Activated gamma-delta T cell (primary cell): ENCODE measurements around the gene ARHGEF6.

Experiments
- DNase-seq: peaks from one replicate; lab custom pipeline; 2025; lab: John Stamatoyannopoulos, UW

The ARHGEF6 gene

GRCh38 chrX:136745215-136746173, 35.2 kb downstream of the ARHGEF6 start:
- DNase-seq, result no peak

DNA sequence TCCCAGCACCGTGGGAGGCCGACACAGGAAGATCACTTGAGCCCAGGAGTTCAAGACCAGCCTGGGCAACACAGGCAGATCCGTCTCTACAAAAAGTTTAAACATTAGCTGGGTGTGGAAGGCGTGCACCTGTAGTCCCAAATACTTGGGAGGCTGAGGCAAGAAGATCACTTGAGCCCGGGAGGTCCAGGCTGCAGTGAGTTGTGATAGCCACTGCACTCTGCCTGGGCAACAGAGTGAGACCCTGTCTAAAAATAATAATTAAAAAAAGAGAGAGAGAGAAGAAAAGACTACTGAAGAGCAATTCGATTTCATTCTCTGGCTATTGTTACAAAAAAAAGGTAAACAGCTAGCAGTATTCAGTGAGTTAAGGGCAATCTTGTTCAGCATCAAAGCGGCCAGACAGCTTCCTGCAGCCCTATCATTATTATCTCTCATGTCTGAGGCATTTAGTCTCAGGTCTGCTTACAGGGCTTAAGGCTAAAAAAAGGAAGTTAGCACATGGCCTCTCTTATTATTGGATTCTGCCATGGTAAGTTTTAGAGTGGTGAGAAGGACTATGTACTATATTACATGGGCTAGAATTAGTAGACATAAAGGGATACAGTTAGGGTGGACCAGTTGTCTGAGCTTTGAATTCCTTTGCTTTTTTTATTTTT, 37.9 kb downstream of the ARHGEF6 start:
- no peak for DNase-seq

DNA sequence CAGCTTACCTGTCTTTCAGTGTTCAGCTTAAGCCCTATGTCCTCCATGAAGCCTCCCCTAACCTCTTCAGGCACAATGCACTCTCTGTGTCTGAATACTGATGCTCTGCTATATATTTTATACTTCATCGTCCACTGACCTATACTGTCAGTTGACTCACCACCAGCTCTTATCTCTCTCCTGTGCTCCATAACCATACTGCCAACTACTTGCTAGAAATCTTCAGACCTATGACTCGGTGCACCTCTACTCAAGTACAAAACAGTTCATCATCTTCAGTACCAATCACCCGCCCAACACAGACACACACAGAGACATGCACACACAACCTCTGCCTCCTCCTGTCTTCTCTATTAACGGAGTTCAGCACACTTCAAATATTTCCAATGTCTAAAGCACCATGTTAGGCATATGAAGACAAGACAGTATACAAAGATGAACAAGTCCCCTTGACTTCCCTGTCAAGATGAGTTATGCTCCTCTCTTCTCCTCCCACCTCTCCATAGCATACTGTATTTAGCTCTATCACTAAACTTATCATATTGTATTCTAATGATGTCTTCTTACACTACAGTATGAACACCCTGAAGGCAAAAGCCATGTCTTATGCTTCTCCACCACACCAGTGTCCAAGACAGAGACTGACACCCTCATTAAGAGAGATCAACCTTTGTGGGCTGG, 42.5 kb downstream of the ARHGEF6 start:
- no peak for DNase-seq

DNA sequence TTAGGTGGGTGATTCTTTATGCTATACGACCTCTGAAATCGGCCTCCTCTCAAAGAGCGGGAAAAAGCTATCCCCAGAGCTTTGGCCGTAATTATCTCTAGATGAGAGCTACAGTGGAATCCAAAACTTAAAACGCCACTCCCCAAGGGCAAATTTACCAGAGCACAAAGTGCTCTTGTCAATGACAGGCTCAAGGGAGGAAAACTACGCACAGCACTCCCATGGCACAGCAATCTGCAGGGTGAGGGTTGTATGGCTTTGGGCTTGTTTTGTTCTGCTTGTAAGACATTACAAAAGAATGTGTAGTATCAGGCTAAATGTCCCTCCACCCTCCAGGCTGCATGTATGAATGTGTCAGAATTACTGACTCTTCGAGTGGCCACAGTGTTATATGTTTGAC, 44.0 kb downstream of the ARHGEF6 start:
- DNase-seq, result no peak

- DNase-seq, result no peak
These were observed 45.1 kb downstream of the ARHGEF6 start for GRCh38 chrX:136735601-136736000.

DNA sequence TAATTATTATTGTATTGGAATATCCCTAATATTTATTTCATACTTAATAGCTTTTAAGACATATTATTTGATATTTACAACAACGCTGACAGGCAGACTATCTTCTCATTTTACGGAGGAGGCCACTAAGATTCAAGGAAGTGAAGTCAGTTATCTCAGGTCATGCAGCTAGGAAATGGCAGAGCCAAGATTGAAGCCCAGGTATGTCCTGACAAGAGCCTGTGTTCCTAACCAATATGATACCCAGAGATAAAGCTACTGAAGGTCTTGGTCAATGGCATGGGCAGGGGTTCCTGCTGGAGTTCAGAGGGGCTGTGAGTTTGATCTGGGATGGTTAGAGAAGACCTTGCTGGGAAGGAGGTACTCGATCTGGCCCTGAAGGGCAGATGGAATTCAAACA, 47.1 kb downstream of the ARHGEF6 start:
- DNase-seq, result no peak

GRCh38 chrX:136731798-136732197, 48.9 kb downstream of the ARHGEF6 start:
- DNase-seq, result no peak

DNA sequence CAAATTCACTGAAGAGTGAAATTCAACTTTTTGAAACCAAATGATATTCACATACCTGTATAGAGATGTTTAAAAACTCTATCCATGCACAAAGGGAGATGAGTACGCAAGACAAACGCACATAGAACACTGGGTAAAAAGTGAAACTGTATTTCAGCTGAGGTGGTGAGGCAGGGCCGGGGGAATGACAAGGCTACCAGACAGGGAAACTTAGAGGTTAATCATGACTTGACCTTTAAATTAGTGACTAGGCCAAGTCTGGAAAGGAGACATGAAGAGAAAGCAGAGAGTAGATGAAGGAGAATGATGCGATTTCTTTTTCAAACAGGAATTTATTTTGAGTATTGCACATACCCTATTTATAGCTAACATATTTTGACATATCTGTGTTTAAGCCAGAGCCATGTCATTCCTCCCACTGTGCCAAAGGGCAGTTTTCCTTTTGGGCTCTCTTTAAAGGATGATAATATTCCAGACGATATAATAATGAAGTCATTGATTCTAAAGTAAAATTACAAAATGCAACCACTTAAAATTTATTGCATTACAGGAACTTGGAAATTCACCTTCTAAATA, 49.4 kb downstream of the ARHGEF6 start:
- DNase-seq, result no peak

DNA sequence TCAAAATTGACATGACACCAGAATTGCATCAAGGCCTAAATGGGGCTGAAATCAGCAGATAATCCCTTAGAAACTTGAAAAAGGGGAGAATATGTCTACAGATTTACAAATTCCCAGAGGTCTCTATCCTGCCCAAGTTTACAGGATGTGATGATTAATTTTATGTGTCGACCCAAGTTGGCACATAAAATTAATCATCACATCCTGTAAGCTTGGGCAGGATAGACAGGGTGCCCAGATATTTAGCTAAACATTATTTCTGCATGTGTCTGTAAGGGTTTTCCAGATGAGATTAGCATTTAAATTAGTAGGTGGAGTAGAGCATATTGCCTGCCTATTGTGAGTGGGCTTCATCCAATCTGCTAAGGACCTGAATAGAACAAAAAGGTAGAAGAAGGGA, 52.3 kb downstream of the ARHGEF6 start:
- DNase-seq, result no peak

DNA sequence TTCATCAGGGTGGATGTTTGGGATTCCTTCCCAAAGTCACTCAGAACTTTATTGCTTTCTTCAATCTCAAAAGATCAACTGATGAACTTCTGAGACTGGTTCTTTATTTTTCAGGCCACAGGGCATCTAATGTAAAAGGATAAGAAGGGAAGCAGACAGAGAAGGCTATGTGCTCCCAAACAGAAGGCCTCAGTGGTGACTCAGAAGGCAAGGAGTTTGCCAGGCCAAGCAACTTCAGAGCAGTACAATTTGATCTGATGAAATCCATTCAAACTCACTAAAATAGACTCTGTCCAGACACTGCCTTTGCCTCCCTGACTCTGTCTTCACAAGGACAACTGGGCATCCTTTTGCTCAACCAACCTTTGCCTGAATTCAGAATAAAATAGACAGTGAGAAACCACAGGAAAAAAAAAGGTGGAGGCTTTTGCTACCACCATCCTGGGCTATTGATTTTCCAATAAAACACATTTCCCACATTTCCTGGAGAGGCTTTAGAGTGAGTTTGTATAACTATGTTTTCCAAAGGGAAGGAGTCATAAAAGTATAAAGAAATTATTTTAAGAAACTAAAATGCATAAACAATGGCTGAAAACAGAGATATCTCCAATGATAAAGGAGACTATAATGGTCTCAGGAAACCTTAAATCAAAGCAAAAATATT, 55.2 kb downstream of the ARHGEF6 start:
- DNase-seq, result no peak

- no peak for DNase-seq
These were observed 62.6 kb downstream of the ARHGEF6 start for GRCh38 chrX:136718091-136718490.

DNA sequence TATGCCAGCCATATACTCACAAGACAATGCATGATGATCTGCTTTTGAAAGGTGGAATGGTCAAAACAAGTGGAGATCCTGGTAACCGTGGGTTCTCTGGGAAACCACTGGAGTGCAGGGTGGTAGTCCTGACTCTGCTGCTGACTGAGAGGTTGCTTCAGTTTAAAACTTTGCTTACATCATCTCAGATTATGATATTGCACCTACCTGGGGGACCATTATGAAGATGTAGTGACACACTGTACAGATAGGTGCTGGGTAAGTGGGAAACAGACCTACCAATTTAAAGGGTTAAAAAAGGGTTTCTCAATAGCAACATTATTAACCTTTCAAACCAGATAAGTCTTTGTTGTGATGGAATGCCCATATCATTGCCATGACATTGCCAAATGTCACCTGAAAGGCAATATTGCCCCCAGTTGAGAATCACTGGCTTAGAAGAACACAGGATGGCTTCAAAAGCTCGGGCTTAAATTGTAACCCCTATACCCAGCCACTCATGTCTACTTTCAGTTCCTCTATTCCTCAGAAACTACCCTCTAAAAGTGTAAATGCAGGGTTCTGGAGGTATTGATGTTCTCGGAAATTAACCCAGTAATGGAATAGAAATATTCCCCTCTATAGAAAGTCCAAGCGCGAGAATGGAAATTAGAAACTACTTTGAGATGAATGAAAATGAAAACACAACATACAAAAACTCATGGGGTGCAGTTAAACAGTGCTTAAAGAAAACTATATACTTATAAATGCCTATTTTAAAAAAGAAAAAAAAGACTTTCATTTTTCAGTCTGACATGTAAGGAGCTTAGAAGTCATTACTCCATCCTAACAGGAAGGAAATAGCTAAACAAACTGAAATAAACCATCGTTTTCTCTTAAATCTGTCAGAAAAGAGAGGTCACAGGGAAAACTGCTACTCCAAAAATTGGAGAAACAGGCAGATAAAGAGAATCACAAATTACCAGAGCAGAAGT, 65.8 kb downstream of the ARHGEF6 start:
- DNase-seq, result no peak

- DNase-seq, result no peak
These were observed 68.0 kb downstream of the ARHGEF6 start for GRCh38 chrX:136712650-136713310.

- no peak for DNase-seq
These were observed 69.6 kb downstream of the ARHGEF6 start for GRCh38 chrX:136711147-136711546.

- no peak for DNase-seq
These were observed 70.3 kb downstream of the ARHGEF6 start for GRCh38 chrX:136710325-136710951.

GRCh38 chrX:136708348-136708747, 72.4 kb downstream of the ARHGEF6 start:
- DNase-seq, result no peak

DNA sequence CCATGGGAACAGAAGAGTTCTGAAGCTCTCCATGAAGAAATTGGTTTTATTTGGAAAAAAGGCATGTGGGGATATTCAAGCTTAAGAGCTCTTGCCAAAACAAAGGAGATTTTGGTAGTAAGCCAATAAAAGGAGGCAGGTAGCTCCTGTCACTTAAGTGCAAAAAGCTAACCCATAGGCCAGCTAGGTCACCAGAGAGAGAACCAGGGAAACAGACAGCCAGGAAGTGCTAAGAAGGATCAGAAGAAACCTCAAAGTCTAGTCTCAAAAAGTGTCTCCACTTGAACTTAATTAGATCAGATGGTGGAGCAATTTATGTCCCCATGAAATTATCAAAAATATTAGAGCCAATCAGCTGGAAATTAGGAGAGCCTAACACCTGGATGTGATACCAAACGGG, 83.6 kb downstream of the ARHGEF6 start:
- DNase-seq, result no peak

DNA sequence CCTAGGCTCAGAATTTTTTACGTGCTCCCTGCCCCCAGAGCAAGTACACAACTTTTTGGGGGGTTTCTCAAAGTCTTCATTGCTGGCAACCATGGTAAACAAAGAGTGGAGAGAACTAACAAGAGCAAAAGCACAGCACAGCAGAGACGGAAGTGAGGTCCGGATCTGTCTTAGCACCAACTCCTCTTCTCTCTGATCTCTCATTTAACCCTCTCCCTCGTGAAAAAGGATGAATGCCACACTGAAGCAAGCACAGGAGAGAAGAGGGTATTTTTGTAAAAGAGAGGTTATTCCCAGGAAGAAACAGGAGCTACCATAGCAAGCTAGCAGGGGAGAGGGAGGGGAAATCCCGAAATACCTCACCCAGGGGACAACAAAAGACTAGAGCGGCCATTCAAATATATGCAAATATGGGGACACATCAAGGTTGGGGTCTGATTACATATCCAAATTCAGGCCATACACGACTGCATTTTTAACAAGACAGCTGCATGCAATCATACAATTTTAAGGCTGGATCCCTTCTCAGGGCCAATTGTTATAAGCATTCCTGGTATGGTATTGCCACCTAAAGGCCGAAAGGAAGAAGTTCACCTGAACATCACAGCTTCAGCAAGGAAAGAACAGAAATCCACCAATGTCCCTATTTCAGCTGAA, 86.2 kb downstream of the ARHGEF6 start:
- no peak for DNase-seq

DNA sequence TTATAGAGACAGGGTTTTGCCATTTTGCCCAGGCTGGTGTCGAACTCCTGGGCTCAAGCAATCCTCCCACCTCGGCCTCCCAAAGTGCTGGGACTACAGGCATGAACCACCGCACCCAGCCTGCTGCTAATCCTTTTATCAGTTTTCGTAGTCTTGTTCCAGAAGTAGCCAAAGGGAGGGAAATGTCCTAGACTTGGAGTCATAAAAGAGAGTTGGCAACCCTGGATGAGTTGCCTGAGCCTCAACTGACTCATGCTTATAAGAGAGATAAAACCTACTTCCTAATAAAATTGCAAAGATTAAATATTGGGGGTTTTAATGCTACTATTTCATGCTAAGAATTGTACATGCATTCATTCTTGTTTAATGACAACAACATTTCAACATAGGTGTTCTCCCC, 88.5 kb downstream of the ARHGEF6 start:
- DNase-seq, result no peak
